Smooth muscle cell (in vitro differentiated cells): ENCODE data around the gene LRP1B. TPM values are rescaled to one million over a fixed set of nuclear protein-coding genes. Genes with fewer than 3 reads are reported as not detected.

Source experiments
- DNase-seq: peaks from one replicate; lab custom pipeline; 2025; ENCODE audit not compliant: unreplicated experiment; lab: John Stamatoyannopoulos, UW
- H2AFZ ChIP-seq: fragments of 200-600 bp; sonication (generic); 2 replicates; pipeline ENCODE4 v1.6.0; 2016; ENCODE audit warnings: antibody characterized with exemption, low read depth, mild to moderate bottlenecking
- H3F3A ChIP-seq: fragments of 200-600 bp; sonication (generic); 2 replicates; pipeline ENCODE4 v1.6.0; 2017; ENCODE audit warnings: antibody characterized with exemption, low read depth
- H3K27ac ChIP-seq: fragments of 200-600 bp; sonication (generic); 2 replicates; pipeline ENCODE4 v1.5.1; 2016; ENCODE audit warnings: low read depth, mild to moderate bottlenecking
- H3K27me3 ChIP-seq: fragments of 200-600 bp; sonication (generic); 2 replicates; pipeline ENCODE4 v1.6.1; 2016; ENCODE audit warnings: low read depth, mild to moderate bottlenecking
- H3K36me3 ChIP-seq: fragments of 200-600 bp; sonication (generic); 2 replicates; pipeline ENCODE4 v1.5.1; 2016; ENCODE audit warnings: low read depth
- H3K4me1 ChIP-seq: fragments of 200-600 bp; sonication (generic); 2 replicates; pipeline ENCODE4 v1.5.1; 2016; ENCODE audit warnings: low read depth
- H3K4me2 ChIP-seq: fragments of 200-600 bp; sonication (generic); 2 replicates; pipeline ENCODE4 v1.6.0; 2016; ENCODE audit warnings: mild to moderate bottlenecking
- H3K4me3 ChIP-seq: fragments of 200-600 bp; sonication (generic); 2 replicates; pipeline ENCODE4 v1.5.1; 2016; ENCODE audit warnings: mild to moderate bottlenecking
- H3K79me2 ChIP-seq: fragments of 200-600 bp; sonication (generic); 2 replicates; pipeline ENCODE4 v1.6.0; 2016; ENCODE audit warnings: low read depth, mild to moderate bottlenecking
- H3K9ac ChIP-seq: fragments of 200-600 bp; sonication (generic); 2 replicates; pipeline ENCODE4 v1.6.0; 2016; ENCODE audit warnings: low read depth
- H3K9me3 ChIP-seq: fragments of 200-600 bp; sonication (generic); replicated peaks from 2 replicates; pipeline ENCODE4 v1.5.1; 2016; ENCODE audit warnings: low read depth
- H4K20me1 ChIP-seq: fragments of 200-600 bp; sonication (generic); 2 replicates; pipeline ENCODE4 v1.6.0; 2016; ENCODE audit warnings: low read depth
- CTCF ChIP-seq: fragments of 200-600 bp; sonication (generic); IDR thresholded peaks from 2 replicates; pipeline ENCODE4 v1.5.1; 2017; ENCODE audit warnings: borderline replicate concordance, mild to moderate bottlenecking, antibody characterized with exemption; ENCODE audit not compliant: insufficient read depth, poor library complexity, severe bottlenecking
- WGBS: methylation state at CpG from one replicate; pipeline ENCODE4 v1.1.7; 2016; ENCODE audit warnings: low lambda C conversion rate; 5-methylcytosine and 5-hydroxymethylcytosine counted together
- polyA plus RNA-seq: library from polyadenylated mRNA; unstranded; fragments of >200 nt; fragmentation: Nextera tagmentation; extraction: Ambion mirVana; gene quantifications from 2 replicates; pipeline ENCODE4 v1.2.1, GENCODE V29; 2016
- total RNA-seq: library from RNA; depleted of rRNA; stranded (reverse); fragments of >200 nt; gene quantifications from 2 replicates; pipeline ENCODE4 v1.2.3, GENCODE V29; 2014

Gene LRP1B
- total and polyA plus RNA-seq, 2 experiments from 2014 or later: 0.08 to 2.9 TPM

GRCh38 chr2:141590620-141591019 is 540.2 kb downstream of the LRP1B start:
- H3K27me3 ChIP-seq: no peaks in the 10 kb centered on the region
- DNase-seq: no peak
- H3K79me2 ChIP-seq: no peaks in the 10 kb centered on the region
- no peak for TF ChIP-seq CTCF
- 75% methylated on average over 5 of the region's 5 CpGs for WGBS
- no peak overlapping the region for H3K9ac ChIP-seq
- H4K20me1 ChIP-seq: no peaks in the 10 kb centered on the region
- no peaks in the 10 kb centered on the region for H3K4me1 ChIP-seq
- H3K4me2 ChIP-seq: no peak overlapping the region
- H3F3A ChIP-seq: no peaks in the 10 kb centered on the region
- H3K4me3 ChIP-seq: no peak overlapping the region
- no peaks in the 10 kb centered on the region for H3K36me3 ChIP-seq
- no peak overlapping the region for H3K27ac ChIP-seq
- no peak overlapping the region for H2AFZ ChIP-seq
- H3K9me3 ChIP-seq: no peaks in the 10 kb centered on the region

- Histone ChIP-seq H3F3A (no peaks in the 10 kb centered on the region), H4K20me1 (no peaks in the 10 kb centered on the region), H3K27ac (no peak overlapping the region), H3K36me3 (no peaks in the 10 kb centered on the region), H3K9me3 (no peaks in the 10 kb centered on the region), H3K27me3 (no peaks in the 10 kb centered on the region), H3K4me3 (no peak overlapping the region), H3K9ac (no peak overlapping the region), H3K4me2 (no peak overlapping the region), H3K4me1 (no peaks in the 10 kb centered on the region), H3K79me2 (no peaks in the 10 kb centered on the region), H2AFZ (no peak overlapping the region)
- no peak for TF ChIP-seq CTCF
- 90% methylated on average over 7 of the region's 7 CpGs for WGBS
- no peak for DNase-seq
Measured at GRCh38 chr2:141589314-141589713, 541.5 kb downstream of the LRP1B start.

- Histone ChIP-seq H3K9ac (no peak overlapping the region), H4K20me1 (no peaks in the 10 kb centered on the region), H3K27me3 (no peaks in the 10 kb centered on the region), H3K4me1 (no peaks in the 10 kb centered on the region), H3K9me3 (no peaks in the 10 kb centered on the region), H3K4me3 (no peak overlapping the region), H3K36me3 (no peaks in the 10 kb centered on the region), H3F3A (no peaks in the 10 kb centered on the region), H3K79me2 (no peaks in the 10 kb centered on the region), H3K27ac (no peak overlapping the region), H2AFZ (no peak overlapping the region), H3K4me2 (no peak overlapping the region)
- no peak for TF ChIP-seq CTCF
- DNase-seq: no peak
- 90% methylated on average over 1 of the region's 1 CpG for WGBS
Measured at GRCh38 chr2:141586985-141587384, 543.8 kb downstream of the LRP1B start.

DNA sequence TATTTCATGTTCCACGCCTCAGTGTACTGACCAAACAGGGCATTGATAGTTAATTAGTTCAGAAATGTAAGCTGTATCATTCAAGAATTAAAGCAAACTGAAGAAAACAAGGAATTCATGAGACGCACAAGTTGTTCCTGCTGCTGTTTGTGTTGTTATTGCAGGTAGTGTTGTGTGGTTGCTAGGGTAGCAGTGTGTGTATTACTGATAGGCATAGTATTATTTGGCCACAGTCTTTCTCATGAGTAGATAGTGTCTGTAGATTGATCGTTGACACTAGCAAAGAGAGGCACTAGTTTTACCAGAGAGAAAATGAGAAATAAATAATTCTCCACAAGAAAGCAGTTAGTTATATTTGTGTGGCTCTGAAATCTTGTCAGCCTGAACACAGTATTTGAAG is 548.6 kb downstream of the LRP1B start:
- Histone ChIP-seq H3K27ac (no peak overlapping the region), H3K4me1 (no peaks in the 10 kb centered on the region), H3F3A (no peaks in the 10 kb centered on the region), H3K4me2 (no peak overlapping the region), H4K20me1 (no peaks in the 10 kb centered on the region), H3K4me3 (no peak overlapping the region), H3K9ac (no peak overlapping the region), H3K36me3 (no peaks in the 10 kb centered on the region), H3K9me3 (no peaks in the 10 kb centered on the region), H2AFZ (no peak overlapping the region), H3K27me3 (no peaks in the 10 kb centered on the region), H3K79me2 (no peaks in the 10 kb centered on the region)
- WGBS: 92% methylated on average over 3 of the region's 3 CpGs
- TF ChIP-seq CTCF: no peak
- no peak for DNase-seq
